ACC112 (cell line): ENCODE results near the gene ALLC.

Experiments
- H2AFZ ChIP-seq: fragments of 200-600 bp; sonication (generic); one replicate; pipeline ENCODE4 v1.6.0; 2017; ENCODE audit warnings: antibody characterized with exemption, low read length; ENCODE audit not compliant: unreplicated experiment
- H3K27ac ChIP-seq: fragments of 200-600 bp; sonication (generic); 2 replicates; pipeline ENCODE4 v1.5.1; 2014; ENCODE audit warnings: low read depth, mild to moderate bottlenecking, antibody characterized with exemption, low read length, moderate library complexity
- H3K27me3 ChIP-seq: fragments of 200-600 bp; sonication (generic); 2 replicates; pipeline ENCODE4 v1.6.1; 2014; ENCODE audit warnings: mild to moderate bottlenecking, antibody characterized with exemption, low read length, moderate library complexity, mixed read lengths; ENCODE audit not compliant: insufficient read depth
- H3K36me3 ChIP-seq: fragments of 200-600 bp; sonication (generic); 2 replicates; pipeline ENCODE4 v1.6.1; 2016; ENCODE audit warnings: mild to moderate bottlenecking, antibody characterized with exemption, low read length, moderate library complexity, mixed read lengths; ENCODE audit not compliant: insufficient read depth
- H3K4me1 ChIP-seq: fragments of 200-600 bp; sonication (generic); one replicate; pipeline ENCODE4 v1.6.1; 2016; ENCODE audit warnings: low read length, mixed read lengths; ENCODE audit not compliant: insufficient read depth, unreplicated experiment, control insufficient read depth
- H3K4me3 ChIP-seq: fragments of 200-600 bp; sonication (generic); 2 replicates; pipeline ENCODE4 v1.5.1; 2014; ENCODE audit warnings: mild to moderate bottlenecking, low read depth, low read length
- H3K79me2 ChIP-seq: fragments of 200-600 bp; sonication (generic); one replicate; pipeline ENCODE4 v1.6.0; 2016; ENCODE audit warnings: low read length; ENCODE audit not compliant: control insufficient read depth, unreplicated experiment, insufficient read depth

ALLC gene

GRCh38 chr2:3641841-3642421, 16.1 kb upstream of the ALLC start:
- Histone ChIP-seq H3K36me3 (no peaks in the 10 kb centered on the region), H3K27me3 (peaks cover 12% of the 10 kb centered on the region), H2AFZ (no peak overlapping the region), H3K4me1 (no peaks in the 10 kb centered on the region), H3K27ac (no peak overlapping the region), H3K79me2 (no peaks in the 10 kb centered on the region), H3K4me3 (no peak overlapping the region)

DNA sequence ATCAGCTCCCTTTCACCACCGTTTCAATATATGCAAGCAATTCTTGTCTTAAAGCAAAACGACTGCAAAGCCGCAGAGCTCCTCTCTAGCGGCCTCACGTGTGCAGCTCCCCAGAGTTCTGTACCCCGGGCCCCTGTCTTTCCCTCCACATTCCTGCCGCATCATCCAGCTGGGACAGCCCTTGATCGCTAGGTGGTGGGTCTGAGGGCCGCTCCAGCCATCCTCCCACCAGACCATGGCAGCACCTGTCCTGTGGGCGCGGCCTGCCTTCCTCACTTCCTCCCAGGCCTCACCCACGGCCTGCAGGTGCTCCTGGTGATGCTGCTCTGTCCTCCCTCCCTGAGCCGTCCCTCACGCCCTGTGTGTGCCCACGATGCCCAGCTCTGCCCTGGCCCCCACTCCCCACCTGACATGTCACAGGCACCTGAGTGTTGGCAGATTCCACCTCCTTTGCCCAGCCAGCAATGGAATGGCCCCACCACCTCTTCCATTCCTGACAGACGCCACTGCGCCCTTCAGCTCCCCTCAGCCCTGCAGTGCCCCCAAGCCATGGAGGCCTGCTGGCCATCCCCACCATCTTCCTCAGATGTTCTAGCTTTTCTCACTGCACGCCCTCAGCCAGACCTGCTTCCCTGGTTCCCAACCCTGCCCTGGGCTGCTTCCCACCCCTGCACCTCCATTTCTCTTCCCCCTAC, 15.3 kb upstream of the ALLC start:
- H2AFZ ChIP-seq: no peak overlapping the region
- no peak overlapping the region for H3K27ac ChIP-seq
- H3K79me2 ChIP-seq: no peaks in the 10 kb centered on the region
- H3K36me3 ChIP-seq: no peaks in the 10 kb centered on the region
- H3K4me1 ChIP-seq: no peaks in the 10 kb centered on the region
- H3K4me3 ChIP-seq: no peak overlapping the region
- peaks cover 5% of the 10 kb centered on the region for H3K27me3 ChIP-seq

DNA sequence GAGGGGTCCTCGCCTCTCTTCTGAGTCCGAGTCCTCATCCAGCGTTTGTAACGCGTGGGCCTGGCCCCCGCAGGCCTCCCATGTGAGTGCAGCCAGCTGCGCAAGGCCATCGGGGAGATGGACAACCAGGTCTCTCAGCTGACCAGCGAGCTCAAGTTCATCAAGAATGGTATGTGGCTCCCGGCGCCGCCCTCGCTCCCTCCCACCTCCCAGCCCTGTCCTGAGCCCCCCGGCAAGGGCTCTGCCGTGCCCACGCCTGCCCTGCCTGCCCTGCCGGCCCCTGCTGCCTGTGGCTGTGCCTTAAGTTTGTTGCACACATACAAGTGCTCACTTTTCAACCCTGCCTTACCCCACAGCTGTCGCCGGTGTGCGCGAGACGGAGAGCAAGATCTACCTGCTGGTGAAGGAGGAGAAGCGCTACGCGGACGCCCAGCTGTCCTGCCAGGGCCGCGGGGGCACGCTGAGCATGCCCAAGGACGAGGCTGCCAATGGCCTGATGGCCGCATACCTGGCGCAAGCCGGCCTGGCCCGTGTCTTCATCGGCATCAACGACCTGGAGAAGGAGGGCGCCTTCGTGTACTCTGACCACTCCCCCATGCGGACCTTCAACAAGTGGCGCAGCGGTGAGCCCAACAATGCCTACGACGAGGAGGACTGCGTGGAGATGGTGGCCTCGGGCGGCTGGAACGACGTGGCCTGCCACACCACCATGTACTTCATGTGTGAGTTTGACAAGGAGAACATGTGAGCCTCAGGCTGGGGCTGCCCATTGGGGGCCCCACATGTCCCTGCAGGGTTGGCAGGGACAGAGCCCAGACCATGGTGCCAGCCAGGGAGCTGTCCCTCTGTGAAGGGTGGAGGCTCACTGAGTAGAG, 14.4 kb upstream of the ALLC start:
- H3K79me2 ChIP-seq: no peaks in the 10 kb centered on the region
- no peak overlapping the region for H3K4me3 ChIP-seq
- no peaks in the 10 kb centered on the region for H3K4me1 ChIP-seq
- no peak overlapping the region for H3K27ac ChIP-seq
- H2AFZ ChIP-seq: no peak overlapping the region
- no peaks in the 10 kb centered on the region for H3K27me3 ChIP-seq
- H3K36me3 ChIP-seq: no peaks in the 10 kb centered on the region

- Histone ChIP-seq H3K4me3 (no peak overlapping the region), H3K79me2 (no peaks in the 10 kb centered on the region), H3K36me3 (no peaks in the 10 kb centered on the region), H3K27me3 (no peaks in the 10 kb centered on the region), H3K27ac (no peak overlapping the region), H3K4me1 (no peaks in the 10 kb centered on the region), H2AFZ (no peak overlapping the region)
Observed at GRCh38 chr2:3644246-3644525, 13.8 kb upstream of the ALLC start.

- Histone ChIP-seq H3K27me3 (no peaks in the 10 kb centered on the region), H3K79me2 (no peaks in the 10 kb centered on the region), H3K27ac (no peak overlapping the region), H2AFZ (no peak overlapping the region), H3K4me1 (no peaks in the 10 kb centered on the region), H3K4me3 (no peak overlapping the region), H3K36me3 (no peaks in the 10 kb centered on the region)
Observed at GRCh38 chr2:3644891-3645605, 13.0 kb upstream of the ALLC start.

DNA sequence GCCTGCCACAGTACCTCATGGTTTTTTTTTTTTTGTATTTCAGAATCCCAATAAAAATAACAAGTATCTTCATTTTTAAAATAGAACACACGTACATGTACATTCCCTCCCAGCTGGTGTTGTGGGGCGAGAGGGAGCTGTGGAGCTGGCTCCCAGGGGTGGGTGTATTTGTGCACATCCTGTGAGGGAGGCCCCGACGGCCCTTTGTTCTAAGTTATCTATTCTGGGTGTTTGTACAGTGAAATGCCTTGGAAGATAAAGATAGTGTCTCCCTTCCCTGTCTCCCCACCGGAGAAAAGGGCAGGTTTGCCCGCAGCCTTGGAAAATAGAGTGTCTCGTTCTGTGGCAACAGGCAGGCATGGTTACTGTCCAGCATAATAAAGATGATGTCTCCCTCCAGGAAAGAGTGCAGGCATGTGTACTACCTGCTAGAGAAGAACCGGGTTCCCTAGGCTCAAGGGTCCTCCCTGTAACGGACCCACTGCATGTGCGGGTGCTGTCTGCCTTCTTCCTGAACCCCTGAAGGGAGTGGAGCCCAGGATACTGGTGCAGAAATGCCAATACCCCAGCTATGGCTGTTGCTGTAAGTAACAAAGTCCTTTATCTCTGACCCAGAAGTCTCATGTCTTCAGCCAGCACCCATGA, 12.1 kb upstream of the ALLC start:
- Histone ChIP-seq H3K4me1 (peaks cover 3% of the 10 kb centered on the region), H2AFZ (no peak overlapping the region), H3K4me3 (no peak overlapping the region), H3K27me3 (no peaks in the 10 kb centered on the region), H3K27ac (no peak overlapping the region), H3K79me2 (no peaks in the 10 kb centered on the region), H3K36me3 (no peaks in the 10 kb centered on the region)

DNA sequence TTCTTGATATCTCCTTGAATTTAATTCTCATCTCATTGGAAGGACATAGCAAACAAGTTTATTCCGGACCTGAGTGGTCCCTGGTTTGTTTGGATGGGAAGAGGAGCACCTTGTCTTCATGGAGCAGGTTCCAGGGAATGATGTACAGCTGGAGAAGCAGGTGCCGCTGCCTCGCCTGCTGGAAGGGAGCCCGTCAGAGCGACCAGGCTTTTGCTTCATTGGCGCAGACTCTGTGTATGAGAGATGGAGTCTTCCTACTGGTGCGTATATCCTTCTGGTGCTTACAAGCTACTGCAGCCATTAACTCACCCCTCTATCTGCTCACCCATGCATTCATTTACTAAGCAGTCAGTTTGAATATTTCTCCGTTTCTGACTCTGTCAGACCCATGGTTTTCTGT, 11.6 kb upstream of the ALLC start:
- no peaks in the 10 kb centered on the region for H3K79me2 ChIP-seq
- no peaks in the 10 kb centered on the region for H3K27me3 ChIP-seq
- H3K27ac ChIP-seq: no peak overlapping the region
- no peak overlapping the region for H3K4me3 ChIP-seq
- peaks cover 4% of the 10 kb centered on the region for H3K4me1 ChIP-seq
- H3K36me3 ChIP-seq: no peaks in the 10 kb centered on the region
- H2AFZ ChIP-seq: no peak overlapping the region

- H3K36me3 ChIP-seq: no peaks in the 10 kb centered on the region
- peaks cover 4% of the 10 kb centered on the region for H3K4me1 ChIP-seq
- H3K79me2 ChIP-seq: no peaks in the 10 kb centered on the region
- H3K27ac ChIP-seq: no peak overlapping the region
- H2AFZ ChIP-seq: no peak overlapping the region
- H3K27me3 ChIP-seq: no peaks in the 10 kb centered on the region
- H3K4me3 ChIP-seq: no peak overlapping the region
Observed at GRCh38 chr2:3647246-3647645, 10.8 kb upstream of the ALLC start.

- no peaks in the 10 kb centered on the region for H3K27me3 ChIP-seq
- H3K36me3 ChIP-seq: no peaks in the 10 kb centered on the region
- H3K4me3 ChIP-seq: no peak overlapping the region
- H3K27ac ChIP-seq: no peak overlapping the region
- H3K79me2 ChIP-seq: no peaks in the 10 kb centered on the region
- peaks cover 4% of the 10 kb centered on the region for H3K4me1 ChIP-seq
- no peak overlapping the region for H2AFZ ChIP-seq
Observed at GRCh38 chr2:3647831-3648651, 10.0 kb upstream of the ALLC start.
